GM12872 (cell line): ENCODE results near the gene KLHL12.

Experiments used
- TF ChIP-seq, protein P1 (sequence below): IDR thresholded peaks from 3 replicates; pipeline ENCODE4 v1.5.1; 2011; ENCODE audit warnings: low read depth, mild to moderate bottlenecking, low read length, moderate library complexity; ENCODE audit not compliant: insufficient read depth

The KLHL12 gene

DNA sequence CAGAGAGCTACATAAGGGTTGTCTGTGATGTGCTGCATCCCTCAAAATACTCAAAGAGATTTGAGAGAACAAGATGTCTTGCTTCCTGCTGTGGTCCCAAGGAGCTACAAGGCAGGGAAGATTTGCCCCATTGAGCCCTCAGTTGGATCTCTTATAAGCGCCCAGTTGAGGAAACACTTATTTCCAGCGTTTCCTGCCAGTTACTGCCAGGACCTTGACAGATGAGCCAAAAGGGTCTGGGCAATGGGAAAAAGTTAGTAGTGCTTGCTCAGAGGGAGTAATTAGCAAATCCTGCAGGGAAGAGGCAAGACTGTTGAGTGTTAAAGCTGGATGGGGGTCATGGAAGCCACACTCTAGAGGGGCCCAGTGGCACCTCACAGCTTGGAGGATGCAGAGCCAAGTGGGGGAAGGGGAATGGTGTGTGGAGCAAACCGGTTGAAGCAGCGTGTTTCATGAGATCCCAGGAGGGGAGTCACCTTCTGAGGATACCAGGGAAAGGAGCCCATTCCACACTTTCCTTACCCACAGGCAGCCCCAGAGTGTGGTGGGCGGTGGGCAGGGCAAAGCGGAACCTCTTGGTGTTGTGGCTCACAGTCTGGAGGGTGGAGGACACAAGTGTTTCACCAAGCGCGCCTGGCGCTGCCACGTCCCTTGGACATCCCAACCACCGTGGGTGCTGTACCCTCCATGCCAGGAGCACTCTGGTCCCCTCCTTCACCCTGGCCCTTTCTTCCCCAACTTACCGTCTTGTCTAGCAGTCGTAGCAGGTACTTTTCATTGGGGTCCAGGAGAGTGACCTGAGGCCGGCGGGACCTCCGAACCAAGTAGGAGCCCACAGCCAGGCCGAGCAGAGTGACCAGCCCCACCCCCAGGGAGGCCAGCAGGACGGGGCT, 39.2 kb upstream of the KLHL12 start:
- TF ChIP-seq, protein P1, sequence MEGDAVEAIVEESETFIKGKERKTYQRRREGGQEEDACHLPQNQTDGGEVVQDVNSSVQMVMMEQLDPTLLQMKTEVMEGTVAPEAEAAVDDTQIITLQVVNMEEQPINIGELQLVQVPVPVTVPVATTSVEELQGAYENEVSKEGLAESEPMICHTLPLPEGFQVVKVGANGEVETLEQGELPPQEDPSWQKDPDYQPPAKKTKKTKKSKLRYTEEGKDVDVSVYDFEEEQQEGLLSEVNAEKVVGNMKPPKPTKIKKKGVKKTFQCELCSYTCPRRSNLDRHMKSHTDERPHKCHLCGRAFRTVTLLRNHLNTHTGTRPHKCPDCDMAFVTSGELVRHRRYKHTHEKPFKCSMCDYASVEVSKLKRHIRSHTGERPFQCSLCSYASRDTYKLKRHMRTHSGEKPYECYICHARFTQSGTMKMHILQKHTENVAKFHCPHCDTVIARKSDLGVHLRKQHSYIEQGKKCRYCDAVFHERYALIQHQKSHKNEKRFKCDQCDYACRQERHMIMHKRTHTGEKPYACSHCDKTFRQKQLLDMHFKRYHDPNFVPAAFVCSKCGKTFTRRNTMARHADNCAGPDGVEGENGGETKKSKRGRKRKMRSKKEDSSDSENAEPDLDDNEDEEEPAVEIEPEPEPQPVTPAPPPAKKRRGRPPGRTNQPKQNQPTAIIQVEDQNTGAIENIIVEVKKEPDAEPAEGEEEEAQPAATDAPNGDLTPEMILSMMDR, result no peak

DNA sequence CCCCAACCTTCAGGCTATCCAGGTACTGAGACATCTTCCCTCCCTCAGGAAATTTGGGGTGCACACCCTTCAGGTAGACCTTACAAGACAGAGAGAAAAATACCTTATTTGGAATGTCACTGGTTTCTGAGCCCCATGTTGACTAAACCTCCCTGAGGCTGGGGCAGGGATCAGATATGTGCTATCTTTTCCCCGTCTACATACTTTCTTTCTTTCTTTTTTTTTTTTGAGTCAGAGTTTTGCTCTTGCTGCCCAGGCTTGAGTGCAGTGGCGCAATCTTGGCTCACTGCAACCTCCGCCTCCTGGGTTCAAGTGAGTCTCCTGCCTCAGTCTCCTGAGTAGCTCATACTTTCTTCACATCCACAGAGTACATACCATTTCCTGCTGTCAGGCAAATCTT, 38.4 kb upstream of the KLHL12 start:
- TF ChIP-seq, protein P1, result no peak

DNA sequence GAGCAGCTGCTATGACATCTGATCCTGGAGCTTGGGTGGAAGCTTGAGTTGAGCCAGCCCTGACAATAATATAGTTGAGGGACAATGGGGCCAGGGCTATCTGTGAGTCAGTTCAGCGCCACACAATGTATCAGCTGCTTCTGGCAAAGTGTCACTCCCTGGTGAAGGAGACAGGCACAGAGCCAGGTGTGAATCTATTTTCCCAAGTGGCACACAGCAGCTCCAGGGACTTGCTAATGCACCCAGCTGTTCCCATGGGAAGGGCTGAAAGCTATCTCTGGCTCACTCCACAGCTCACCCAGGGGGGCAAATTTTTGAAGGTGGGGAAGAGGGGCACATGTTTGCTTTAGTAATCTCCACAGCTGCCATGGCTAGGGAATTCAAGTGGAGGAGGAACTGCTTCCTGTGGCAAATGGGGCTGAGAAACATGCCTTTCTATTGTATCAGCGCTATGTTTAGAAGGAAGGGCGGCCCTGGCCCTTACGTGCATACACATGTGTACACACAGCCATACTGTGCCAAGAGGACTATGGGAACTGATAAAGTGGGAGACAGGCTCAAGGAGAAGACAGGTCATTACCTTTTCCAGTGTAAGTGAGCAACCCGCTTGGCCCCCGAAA, 37.9 kb upstream of the KLHL12 start:
- TF ChIP-seq, protein P1, result no peak

DNA sequence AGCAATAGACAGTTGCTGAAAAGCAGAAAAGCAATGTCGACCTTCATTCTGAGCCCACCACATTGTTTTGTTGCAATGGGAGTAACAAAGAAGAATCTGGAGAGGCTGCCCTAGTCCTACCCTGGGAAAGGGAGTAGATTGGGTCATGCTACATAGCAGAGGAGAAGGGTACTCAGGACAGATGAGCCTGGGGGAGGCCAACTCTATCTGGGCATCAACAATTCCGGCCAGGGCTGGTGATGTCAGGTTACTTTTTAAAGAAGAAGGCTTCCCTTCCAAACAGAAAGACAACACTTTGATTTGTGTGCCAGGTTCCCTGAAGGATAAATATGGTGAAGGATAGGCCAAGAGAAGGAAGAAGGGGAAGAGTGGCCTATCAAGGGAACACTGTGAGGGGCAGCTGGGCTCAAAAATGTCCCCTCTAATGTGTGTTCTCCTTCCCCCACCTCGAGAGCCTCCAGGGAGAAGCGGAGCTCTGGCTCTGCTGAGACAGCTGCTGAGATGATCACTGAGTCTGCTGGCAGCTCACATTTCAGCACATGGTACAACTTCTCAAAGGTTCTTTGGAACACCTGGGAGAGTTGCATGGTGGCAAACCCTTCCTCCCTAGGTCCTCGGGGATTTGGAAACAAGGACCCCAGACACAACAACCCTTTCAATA, 34.3 kb upstream of the KLHL12 start:
- TF ChIP-seq, protein P1, result no peak

DNA sequence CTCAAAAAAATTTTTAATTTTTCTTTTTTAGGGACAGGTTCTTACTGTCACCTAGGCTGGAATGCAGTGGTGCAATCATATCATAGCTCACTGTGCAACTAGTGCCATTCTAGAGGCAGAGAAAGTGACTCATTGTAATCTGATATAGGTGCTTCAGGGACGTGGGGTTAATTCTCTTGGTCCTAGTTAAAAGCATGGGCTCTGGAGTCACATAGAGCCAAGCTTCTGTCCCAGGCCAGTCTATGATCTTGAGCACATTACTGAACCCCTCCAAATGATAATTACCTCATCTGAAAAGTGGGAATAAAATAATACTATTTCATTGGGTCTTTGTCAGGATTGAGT, 32.2 kb upstream of the KLHL12 start:
- TF ChIP-seq, protein P1, result no peak

DNA sequence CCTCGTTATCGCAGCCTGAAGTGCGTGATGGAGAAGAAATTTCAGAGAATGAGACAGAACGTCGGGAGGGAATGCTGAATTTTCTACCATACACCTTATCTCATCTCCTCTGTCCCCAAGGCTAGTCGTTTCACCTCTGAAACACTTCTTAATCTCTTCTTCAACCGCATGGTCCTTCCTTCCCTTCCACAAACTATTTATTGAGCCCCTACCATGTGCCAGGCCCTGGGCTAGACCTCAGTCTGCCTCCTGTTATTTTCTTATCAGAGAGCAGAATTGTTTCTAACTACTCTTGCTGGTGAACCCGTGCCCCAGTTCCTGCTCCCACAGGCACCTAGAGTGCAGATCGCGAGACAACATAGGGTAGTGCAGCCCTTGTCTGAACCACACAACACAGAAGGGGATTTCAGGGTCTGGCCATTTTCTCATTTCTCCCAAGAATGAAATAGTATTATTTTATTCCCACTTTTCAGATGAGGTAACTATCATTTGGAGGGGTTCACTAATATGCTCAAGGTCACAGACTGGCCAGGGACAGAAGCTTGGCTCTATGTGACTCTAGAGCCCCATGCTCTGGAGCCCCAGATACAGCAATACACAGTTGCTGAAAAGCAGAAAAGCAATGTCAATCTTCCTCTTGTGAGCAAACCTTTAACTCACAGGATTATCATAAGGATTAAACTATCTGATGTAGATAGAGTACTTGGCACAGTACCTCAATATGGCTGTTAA, 31.7 kb upstream of the KLHL12 start:
- TF ChIP-seq, protein P1, result no peak
